Mucosa of rectum (tissue), 2 donors: ENCODE results near the gene SERTAD4.
A peak's percentile ranks its signal among the peaks of the same experiment; 100 is the strongest.
"Not testable (repeated sequence)": the region's sequence is repeated elsewhere in the genome, so short reads cannot be mapped to it uniquely, and the experiment has no call there.

Experiments used
- H3K27ac ChIP-seq, 2 donors: one replicate each; pipeline ENCODE4 v1.7.0; 2013; ENCODE audit warnings: inconsistent platforms in 2 of 2, low read depth in 2 of 2, low read length in 2 of 2
- H3K27me3 ChIP-seq, 2 donors: one replicate each; pipeline ENCODE4 v1.7.0; 2013; ENCODE audit warnings: low read length in 2 of 2; ENCODE audit not compliant: control insufficient read depth in 2 of 2, insufficient read depth in 2 of 2
- H3K36me3 ChIP-seq, 2 donors: one replicate each; pipeline ENCODE4 v1.7.0; 2013; ENCODE audit warnings: low read length in 2 of 2; ENCODE audit not compliant: control insufficient read depth in 2 of 2, insufficient read depth in 2 of 2
- H3K4me1 ChIP-seq, 2 donors: one replicate each; pipeline ENCODE4 v1.7.0; 2013; ENCODE audit warnings: low read length in 2 of 2, mild to moderate bottlenecking in 1 of 2; ENCODE audit not compliant: control insufficient read depth in 2 of 2, insufficient read depth in 2 of 2
- H3K4me3 ChIP-seq, 2 donors: one replicate each; pipeline ENCODE4 v1.7.0; 2013; ENCODE audit warnings: low read length in 2 of 2
- H3K9ac ChIP-seq, 2 donors: one replicate each; pipeline ENCODE4 v1.7.0; 2013; ENCODE audit warnings: low read length in 2 of 2, low read depth in 1 of 2, mild to moderate bottlenecking in 1 of 2
- H3K9me3 ChIP-seq, 2 donors: one replicate each; pipeline ENCODE4 v1.7.0; 2013; ENCODE audit warnings: low read length in 2 of 2; ENCODE audit not compliant: control insufficient read depth in 2 of 2
- donor health status: healthy.
- donor health status: Normal muscosa, but diverticular disease.

SERTAD4 gene

GRCh38 chr1:210232511-210233215, at the start of gene SERTAD4:
TSS of gene SERTAD4 (plus strand) at chr1:210232796. CDS start at chr1:210237961, 5,165 bp downstream.
- Histone ChIP-seq H3K4me3 (peak within 1 kb of the TSS; percentile 73 to 75), H3K9me3 (no peaks in the 10 kb centered on the region), H3K27ac (peak within 1 kb of the TSS; percentile 70), H3K36me3 (no peaks in the 10 kb centered on the region), H3K4me1 (peaks cover 0 to 5% of the 10 kb centered on the region in 2 donors), H3K9ac (peak within 1 kb of the TSS; percentile 47 to 65), H3K27me3 (peaks cover 0 to 3% of the 10 kb centered on the region in 2 donors)

GRCh38 chr1:210185063-210185462, 47.5 kb upstream of the SERTAD4 start:
- Histone ChIP-seq H3K9me3 (no peaks in the 10 kb centered on the region), H3K27me3 (no peaks in the 10 kb centered on the region), H3K4me1 (no peaks in the 10 kb centered on the region), H3K4me3 (no peak overlapping the region), H3K27ac (no peak overlapping the region), H3K36me3 (no peaks in the 10 kb centered on the region), H3K9ac (no peak overlapping the region)

DNA sequence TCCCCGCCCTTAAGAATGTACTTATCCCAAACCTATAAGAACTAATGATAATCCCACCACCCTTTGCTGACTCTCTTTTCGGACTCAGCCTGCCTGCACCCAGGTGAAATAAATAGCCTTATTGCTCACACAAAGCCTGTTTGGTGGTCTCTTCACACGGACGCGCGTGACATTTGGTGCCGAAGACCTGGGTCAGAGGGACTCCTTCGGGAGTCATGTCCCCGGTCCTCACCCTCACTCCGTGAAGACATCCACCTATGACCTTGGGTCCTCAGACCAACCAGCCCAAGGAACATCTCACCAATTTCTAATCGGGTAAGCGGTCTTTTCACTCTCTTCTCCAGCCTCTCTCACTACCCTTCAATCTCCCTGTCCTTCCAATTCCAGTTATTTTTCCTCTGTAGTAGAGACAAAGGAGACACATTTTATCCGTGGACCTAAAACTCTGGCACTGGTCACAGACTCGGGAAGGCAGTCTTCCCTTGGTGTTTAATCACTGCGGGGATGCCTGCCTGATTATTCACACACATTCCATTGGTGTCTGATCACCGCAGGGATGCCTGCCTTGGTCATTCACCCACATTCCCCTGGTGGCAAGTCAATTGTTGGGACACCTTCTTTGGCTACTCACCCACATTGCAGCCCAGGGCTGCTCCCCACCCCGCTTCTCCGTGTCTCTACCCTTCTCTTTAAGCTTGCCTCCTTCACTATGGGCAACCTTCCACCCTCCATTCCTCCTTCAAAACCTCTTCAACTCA, 44.6 kb upstream of the SERTAD4 start:
- not testable (repeated sequence) for H3K27me3 ChIP-seq, H3K27ac ChIP-seq, H3K9me3 ChIP-seq, H3K36me3 ChIP-seq, H3K4me3 ChIP-seq, H3K4me1 ChIP-seq, H3K9ac ChIP-seq

DNA sequence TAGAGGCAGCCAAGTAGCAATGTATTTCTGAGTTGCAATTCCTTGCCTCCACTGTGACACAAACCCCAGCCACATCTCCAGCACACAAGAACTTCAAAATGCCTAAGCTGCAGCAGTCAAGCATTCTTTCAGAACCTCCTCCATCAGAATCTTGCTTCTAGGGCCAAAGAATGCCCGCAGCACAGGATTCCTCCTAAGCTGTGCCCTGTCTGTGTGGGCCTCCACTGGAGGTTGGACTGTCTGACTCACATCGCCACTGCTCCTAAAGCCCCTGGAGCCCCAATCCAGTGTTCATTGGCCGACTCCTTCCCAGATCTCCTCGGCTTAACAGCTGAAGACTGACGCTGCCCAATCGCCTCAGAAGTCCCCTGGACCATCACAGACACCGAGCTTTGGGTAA, 43.2 kb upstream of the SERTAD4 start:
- no peaks in the 10 kb centered on the region for H3K4me1 ChIP-seq
- H3K9me3 ChIP-seq: no peaks in the 10 kb centered on the region
- no peaks in the 10 kb centered on the region for H3K27me3 ChIP-seq
- no peak overlapping the region for H3K9ac ChIP-seq
- no peaks in the 10 kb centered on the region for H3K36me3 ChIP-seq
- H3K27ac ChIP-seq: no peak overlapping the region
- no peak overlapping the region for H3K4me3 ChIP-seq

- H3K36me3 ChIP-seq: no peaks in the 10 kb centered on the region
- peaks cover 0 to 2% of the 10 kb centered on the region in 2 donors for H3K9me3 ChIP-seq
- no peak overlapping the region for H3K4me3 ChIP-seq
- H3K4me1 ChIP-seq: no peaks in the 10 kb centered on the region
- H3K27ac ChIP-seq: no peak overlapping the region
- no peak overlapping the region for H3K9ac ChIP-seq
- H3K27me3 ChIP-seq: no peaks in the 10 kb centered on the region
Observed at GRCh38 chr1:210195635-210196160, 36.9 kb upstream of the SERTAD4 start.

- H3K27ac ChIP-seq, H3K27me3 ChIP-seq, H3K36me3 ChIP-seq, H3K9ac ChIP-seq, H3K4me3 ChIP-seq, H3K9me3 ChIP-seq, H3K4me1 ChIP-seq: not testable (repeated sequence)
Observed at GRCh38 chr1:210196266-210196665, 36.3 kb upstream of the SERTAD4 start.

- no peak overlapping the region for H3K4me3 ChIP-seq
- H3K9me3 ChIP-seq: peaks cover 0 to 2% of the 10 kb centered on the region in 2 donors
- no peaks in the 10 kb centered on the region for H3K36me3 ChIP-seq
- H3K9ac ChIP-seq: no peak overlapping the region
- no peaks in the 10 kb centered on the region for H3K27me3 ChIP-seq
- no peak overlapping the region for H3K27ac ChIP-seq
- H3K4me1 ChIP-seq: no peaks in the 10 kb centered on the region
Observed at GRCh38 chr1:210198840-210199239, 33.8 kb upstream of the SERTAD4 start.

DNA sequence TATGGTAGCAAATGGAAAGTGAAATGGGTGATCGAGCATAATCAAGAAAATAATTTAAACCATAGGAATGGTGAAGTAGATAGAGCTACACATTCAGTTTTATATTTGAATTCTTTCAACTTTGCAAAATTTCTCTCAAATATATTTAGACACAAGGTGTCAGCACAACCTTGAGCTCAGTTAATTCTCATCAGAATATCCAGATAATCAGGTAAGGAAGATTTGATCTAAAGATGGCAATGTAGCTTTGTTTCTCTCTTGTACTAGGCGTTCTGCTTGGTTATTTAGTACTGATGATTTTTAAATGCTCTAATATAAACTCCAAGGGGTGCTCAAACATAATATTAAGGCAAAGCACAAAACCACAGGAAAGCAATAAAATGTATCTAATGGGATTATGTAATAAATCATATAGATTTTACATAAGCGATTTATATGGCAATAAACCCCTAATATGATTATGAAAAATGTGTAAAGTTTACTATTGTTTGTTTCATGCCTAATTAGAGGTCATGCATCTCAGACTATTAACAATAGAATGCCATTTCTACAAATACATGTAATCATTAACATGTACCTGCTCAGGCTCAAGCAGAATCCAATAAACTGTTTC, 32.4 kb upstream of the SERTAD4 start:
- H3K27ac ChIP-seq: no peak overlapping the region
- H3K9ac ChIP-seq: no peak overlapping the region
- H3K36me3 ChIP-seq: no peaks in the 10 kb centered on the region
- H3K4me1 ChIP-seq: no peaks in the 10 kb centered on the region
- H3K27me3 ChIP-seq: no peaks in the 10 kb centered on the region
- peaks cover 0 to 2% of the 10 kb centered on the region in 2 donors for H3K9me3 ChIP-seq
- H3K4me3 ChIP-seq: no peak overlapping the region

- no peak overlapping the region for H3K4me3 ChIP-seq
- no peaks in the 10 kb centered on the region for H3K4me1 ChIP-seq
- H3K36me3 ChIP-seq: no peaks in the 10 kb centered on the region
- H3K27me3 ChIP-seq: no peaks in the 10 kb centered on the region
- no peak overlapping the region for H3K27ac ChIP-seq
- no peaks in the 10 kb centered on the region for H3K9me3 ChIP-seq
- H3K9ac ChIP-seq: no peak overlapping the region
Observed at GRCh38 chr1:210201681-210202080, 30.9 kb upstream of the SERTAD4 start.
